Left ventricle myocardium inferior (tissue), 1 donor: ENCODE data around the gene SLC4A4. TPM values are rescaled to one million over a fixed set of nuclear protein-coding genes. Genes with fewer than 3 reads are reported as not detected.

Source experiments
- DNase-seq: peaks from one replicate; pipeline ENCODE4 v3.0.0-alpha.2; 2020
- H3K27ac ChIP-seq: fragments of 200-600 bp; replicated peaks from 2 replicates; pipeline ENCODE4 v1.8.0; 2021
- H3K27me3 ChIP-seq: fragments of 200-600 bp; 2 replicates; pipeline ENCODE4 v1.8.0; 2021; ENCODE audit warnings: low read depth
- H3K36me3 ChIP-seq: fragments of 200-600 bp; 2 replicates; pipeline ENCODE4 v1.8.0; 2021
- H3K4me1 ChIP-seq: fragments of 200-600 bp; 2 replicates; pipeline ENCODE4 v1.8.0; 2021
- H3K4me3 ChIP-seq: fragments of 200-600 bp; 2 replicates; pipeline ENCODE4 v1.8.0; 2021; ENCODE audit warnings: mild to moderate bottlenecking, moderate library complexity
- H3K9me3 ChIP-seq: fragments of 200-600 bp; replicated peaks from 2 replicates; pipeline ENCODE4 v1.8.0; 2021
- intact Hi-C: fragments of 100-400 bp; cut with micrococcal nuclease; formaldehyde crosslinking; loops from one replicate; pipeline ENCODE4 v1.11.0; 2022
- total RNA-seq: library from RNA; stranded (reverse); fragmentation: NEBNext Ultra II Directional; extraction: Animal tissue kit (Norgen Biotek cat#: 25700); gene quantifications from one replicate; pipeline ENCODE4 v1.2.1, GENCODE V29; 2021
- TF ChIP-seq, protein P1 (sequence below): fragments of 200-600 bp; IDR thresholded peaks from 2 replicates; pipeline ENCODE4 v1.8.0; 2021; ENCODE audit warnings: antibody characterized with exemption, mild to moderate bottlenecking, borderline replicate concordance
- donor health status: DM: no; HTN: yes; CAD: no; lungs with severe emphysema.

The SLC4A4 gene
- total RNA-seq, 1 donor from 2014 or later, result 29.8 TPM

DNA sequence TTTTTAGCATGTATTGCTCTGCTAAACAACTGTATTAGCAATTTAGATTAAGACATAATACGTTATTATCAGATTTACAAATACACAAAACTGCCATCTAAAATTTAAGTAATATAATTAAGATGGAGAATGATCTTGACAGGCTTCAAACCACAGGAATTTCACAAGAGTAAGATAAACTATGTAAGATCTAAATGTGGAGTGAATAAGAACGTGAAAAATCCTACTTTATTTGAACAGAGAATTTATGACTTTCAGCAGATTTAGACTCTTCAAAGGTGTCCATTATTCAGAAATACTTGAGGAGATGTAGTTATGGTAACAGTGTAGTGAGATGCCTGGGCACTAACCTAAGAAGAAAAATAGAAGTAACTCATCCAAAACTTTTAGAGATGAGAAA lies 73.2 kb downstream of the SLC4A4 start:
- DNase-seq, result no peak
- H3K4me3 ChIP-seq, result no peak overlapping the region
- TF ChIP-seq, protein P1, sequence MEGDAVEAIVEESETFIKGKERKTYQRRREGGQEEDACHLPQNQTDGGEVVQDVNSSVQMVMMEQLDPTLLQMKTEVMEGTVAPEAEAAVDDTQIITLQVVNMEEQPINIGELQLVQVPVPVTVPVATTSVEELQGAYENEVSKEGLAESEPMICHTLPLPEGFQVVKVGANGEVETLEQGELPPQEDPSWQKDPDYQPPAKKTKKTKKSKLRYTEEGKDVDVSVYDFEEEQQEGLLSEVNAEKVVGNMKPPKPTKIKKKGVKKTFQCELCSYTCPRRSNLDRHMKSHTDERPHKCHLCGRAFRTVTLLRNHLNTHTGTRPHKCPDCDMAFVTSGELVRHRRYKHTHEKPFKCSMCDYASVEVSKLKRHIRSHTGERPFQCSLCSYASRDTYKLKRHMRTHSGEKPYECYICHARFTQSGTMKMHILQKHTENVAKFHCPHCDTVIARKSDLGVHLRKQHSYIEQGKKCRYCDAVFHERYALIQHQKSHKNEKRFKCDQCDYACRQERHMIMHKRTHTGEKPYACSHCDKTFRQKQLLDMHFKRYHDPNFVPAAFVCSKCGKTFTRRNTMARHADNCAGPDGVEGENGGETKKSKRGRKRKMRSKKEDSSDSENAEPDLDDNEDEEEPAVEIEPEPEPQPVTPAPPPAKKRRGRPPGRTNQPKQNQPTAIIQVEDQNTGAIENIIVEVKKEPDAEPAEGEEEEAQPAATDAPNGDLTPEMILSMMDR, result no peak
- no peaks in the 10 kb centered on the region for H3K36me3 ChIP-seq
- intact Hi-C loops, result no loop called here
- no peaks in the 10 kb centered on the region for H3K27me3 ChIP-seq
- peaks cover 6% of the 10 kb centered on the region for H3K4me1 ChIP-seq
- no peak overlapping the region for H3K27ac ChIP-seq
- peaks cover 12% of the 10 kb centered on the region for H3K9me3 ChIP-seq

DNA sequence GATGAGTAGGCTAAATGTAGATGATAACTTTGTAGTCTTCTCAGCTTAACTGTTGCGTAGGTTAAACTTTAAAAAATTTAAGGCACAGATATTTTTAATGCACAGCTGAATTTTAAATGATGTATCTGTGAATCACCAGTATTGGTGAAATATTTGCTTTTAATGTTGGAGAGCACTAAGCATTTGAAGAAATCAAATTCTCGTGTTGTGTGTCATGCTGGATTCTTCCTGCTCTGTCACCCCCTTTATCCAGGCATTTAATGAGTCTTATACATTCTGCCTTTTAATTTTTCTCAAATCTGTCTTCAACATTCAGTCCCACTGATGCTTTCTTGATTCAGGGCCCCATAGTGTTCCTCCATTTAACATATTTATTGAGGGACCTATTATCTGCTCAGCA lies 76.7 kb downstream of the SLC4A4 start:
- Histone ChIP-seq H3K27ac (no peak overlapping the region), H3K36me3 (no peaks in the 10 kb centered on the region), H3K27me3 (no peaks in the 10 kb centered on the region), H3K9me3 (no peaks in the 10 kb centered on the region), H3K4me1 (peaks cover 10% of the 10 kb centered on the region), H3K4me3 (no peak overlapping the region)
- no peak for DNase-seq
- TF ChIP-seq, protein P1, result no peak
- intact Hi-C loops, result no loop called here

DNA sequence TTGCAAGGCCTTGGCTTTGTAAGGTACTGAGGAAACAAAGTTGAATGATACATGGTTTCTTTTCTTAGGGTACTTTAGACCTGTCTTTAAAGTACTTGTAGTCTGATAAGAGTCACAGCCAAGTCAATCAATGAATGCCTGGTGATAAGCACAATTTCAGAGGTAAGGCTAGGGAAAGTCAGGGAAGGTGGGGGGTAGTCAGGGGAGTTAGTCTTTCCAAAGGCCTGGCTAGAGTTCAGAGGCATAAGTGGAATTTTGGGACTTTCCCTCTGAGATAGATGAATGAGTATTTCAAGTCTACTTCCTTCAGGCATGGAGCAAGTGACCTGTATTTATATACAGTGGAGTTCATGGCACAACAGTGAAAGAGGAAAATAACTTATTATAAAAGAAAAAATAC lies 78.3 kb downstream of the SLC4A4 start:
- DNase-seq, result no peak
- intact Hi-C loops, result no loop called here
- Histone ChIP-seq H3K9me3 (no peaks in the 10 kb centered on the region), H3K4me1 (peaks cover 10% of the 10 kb centered on the region), H3K27ac (no peak overlapping the region), H3K4me3 (no peak overlapping the region), H3K27me3 (no peaks in the 10 kb centered on the region), H3K36me3 (no peaks in the 10 kb centered on the region)
- TF ChIP-seq, protein P1, result no peak

DNA sequence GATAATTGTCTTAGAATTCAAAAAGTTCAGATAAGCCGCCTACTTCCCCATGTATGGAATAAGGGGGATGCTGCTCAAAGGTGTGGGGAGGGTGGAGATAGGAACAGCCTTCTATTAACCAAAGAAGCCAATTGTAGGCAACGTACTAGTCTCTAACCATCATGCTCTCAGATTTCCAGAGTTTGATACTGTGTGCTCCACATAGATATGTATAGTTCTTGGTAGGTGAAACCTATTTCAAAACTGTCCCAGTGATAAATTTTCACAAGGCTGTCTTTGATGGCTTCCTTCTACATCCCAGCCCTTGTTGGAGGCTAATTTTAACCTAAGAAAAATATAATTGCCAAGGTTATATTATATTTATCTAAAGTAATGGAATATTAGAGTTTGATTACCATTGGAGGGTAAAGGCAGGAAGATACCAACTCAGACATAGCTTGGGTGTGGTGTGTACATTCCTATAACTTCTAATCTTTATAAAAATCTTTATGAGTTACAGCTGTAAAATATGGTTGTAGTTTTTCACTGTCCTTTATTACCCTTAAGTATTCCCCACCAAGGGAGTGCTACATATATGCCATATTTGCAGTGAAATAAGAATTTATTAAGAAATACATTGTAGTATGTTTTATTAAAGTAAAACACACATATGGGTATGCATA lies 87.7 kb downstream of the SLC4A4 start:
- Histone ChIP-seq H3K27me3 (no peaks in the 10 kb centered on the region), H3K36me3 (no peaks in the 10 kb centered on the region), H3K4me1 (peaks cover 8% of the 10 kb centered on the region), H3K27ac (no peak overlapping the region), H3K9me3 (no peaks in the 10 kb centered on the region), H3K4me3 (no peak overlapping the region)
- DNase-seq, result no peak
- intact Hi-C loops, result no loop called here
- TF ChIP-seq, protein P1, result no peak

DNA sequence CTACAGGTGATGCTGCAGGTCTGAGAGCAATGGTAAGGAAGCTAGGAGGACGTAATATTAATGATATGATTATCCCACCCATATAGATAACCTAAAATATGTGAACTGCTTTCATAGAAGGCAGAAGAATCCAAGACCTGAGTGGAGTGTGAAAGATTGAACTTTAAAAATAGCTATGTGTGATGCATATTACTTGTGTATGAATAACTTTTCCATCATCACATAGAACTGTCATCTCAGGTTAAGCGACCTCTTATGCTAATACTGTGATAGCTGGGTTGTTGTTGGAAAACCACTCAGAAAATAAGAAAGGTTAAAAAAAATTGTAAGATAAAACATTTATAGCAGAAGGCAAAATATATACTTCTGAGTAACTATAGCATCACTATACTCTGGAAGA lies 90.3 kb downstream of the SLC4A4 start:
- Histone ChIP-seq H3K27me3 (no peaks in the 10 kb centered on the region), H3K36me3 (no peaks in the 10 kb centered on the region), H3K9me3 (no peaks in the 10 kb centered on the region), H3K27ac (no peak overlapping the region), H3K4me3 (no peak overlapping the region), H3K4me1 (peaks cover 14% of the 10 kb centered on the region)
- no peak for DNase-seq
- TF ChIP-seq, protein P1, result no peak
- intact Hi-C loops, result no loop called here
